Loucy (cell line): Measurements from ENCODE around the gene EXOC3L2.

Source experiments
- H2AFZ ChIP-seq: fragments of 200-600 bp; sonication (generic); 2 replicates; pipeline ENCODE4 v1.6.0; 2016; ENCODE audit warnings: antibody characterized with exemption, mild to moderate bottlenecking, low read length, moderate library complexity
- H3F3A ChIP-seq: fragments of 200-600 bp; 2 replicates; pipeline ENCODE4 v1.6.0; 2016; ENCODE audit warnings: antibody characterized with exemption, low read depth, mild to moderate bottlenecking
- H3K27me3 ChIP-seq: fragments of 200-600 bp; sonication (generic); 2 replicates; pipeline ENCODE4 v1.6.1; 2014; ENCODE audit warnings: low read length, mild to moderate bottlenecking; ENCODE audit not compliant: insufficient read depth, poor library complexity, severe bottlenecking
- H3K36me3 ChIP-seq: fragments of 200-600 bp; sonication (generic); 2 replicates; pipeline ENCODE4 v1.6.1; 2016; ENCODE audit warnings: low read length; ENCODE audit not compliant: insufficient read depth
- H3K4me1 ChIP-seq: fragments of 200-600 bp; sonication (generic); 2 replicates; pipeline ENCODE4 v1.5.1; 2014; ENCODE audit warnings: low read length, mild to moderate bottlenecking; ENCODE audit not compliant: insufficient read depth, poor library complexity, severe bottlenecking
- H3K4me2 ChIP-seq: fragments of 200-600 bp; sonication (generic); 2 replicates; pipeline ENCODE4 v1.6.0; 2014; ENCODE audit warnings: antibody characterized with exemption, low read length, low read depth, mild to moderate bottlenecking; ENCODE audit not compliant: poor library complexity, severe bottlenecking
- H3K4me3 ChIP-seq: fragments of 200-600 bp; sonication (generic); 2 replicates; pipeline ENCODE4 v1.5.1; 2014; ENCODE audit warnings: low read length, mild to moderate bottlenecking, mixed read lengths; ENCODE audit not compliant: poor library complexity, severe bottlenecking
- H3K79me2 ChIP-seq: fragments of 200-600 bp; sonication (generic); 2 replicates; pipeline ENCODE4 v1.6.1; 2014; ENCODE audit warnings: low read length; ENCODE audit not compliant: insufficient read depth
- H3K9ac ChIP-seq: fragments of 200-600 bp; sonication (generic); 2 replicates; pipeline ENCODE4 v1.6.0; 2014; ENCODE audit warnings: mild to moderate bottlenecking, low read depth, low read length, moderate library complexity; ENCODE audit not compliant: poor library complexity, severe bottlenecking
- H3K9me2 ChIP-seq: fragments of 200-600 bp; sonication (generic); replicated peaks from 2 replicates; pipeline ENCODE4 v1.6.1; 2016; ENCODE audit warnings: low read depth, low read length, mixed read lengths
- H3K9me3 ChIP-seq: fragments of 200-600 bp; sonication (generic); 2 replicates; pipeline ENCODE4 v1.6.1; 2014; ENCODE audit warnings: mild to moderate bottlenecking, antibody characterized with exemption, low read length, low read depth; ENCODE audit not compliant: insufficient read depth
- H4K20me1 ChIP-seq: fragments of 200-600 bp; sonication (generic); 2 replicates; pipeline ENCODE4 v1.6.0; 2014; ENCODE audit warnings: antibody characterized with exemption, low read length, mild to moderate bottlenecking; ENCODE audit not compliant: insufficient read depth, poor library complexity, severe bottlenecking
- EZH2phosphoT487 ChIP-seq: fragments of 200-600 bp; IDR thresholded peaks from 2 replicates; pipeline ENCODE4 v1.6.1; 2018; ENCODE audit warnings: antibody characterized with exemption, mild to moderate bottlenecking, moderate library complexity, borderline replicate concordance
- TF ChIP-seq, protein P1 (sequence below): fragments of 200-600 bp; sonication (generic); conservative IDR thresholded peaks from 2 replicates; pipeline ENCODE4 v1.5.1; 2014; ENCODE audit warnings: mild to moderate bottlenecking, antibody characterized with exemption, low read length

The EXOC3L2 gene

DNA sequence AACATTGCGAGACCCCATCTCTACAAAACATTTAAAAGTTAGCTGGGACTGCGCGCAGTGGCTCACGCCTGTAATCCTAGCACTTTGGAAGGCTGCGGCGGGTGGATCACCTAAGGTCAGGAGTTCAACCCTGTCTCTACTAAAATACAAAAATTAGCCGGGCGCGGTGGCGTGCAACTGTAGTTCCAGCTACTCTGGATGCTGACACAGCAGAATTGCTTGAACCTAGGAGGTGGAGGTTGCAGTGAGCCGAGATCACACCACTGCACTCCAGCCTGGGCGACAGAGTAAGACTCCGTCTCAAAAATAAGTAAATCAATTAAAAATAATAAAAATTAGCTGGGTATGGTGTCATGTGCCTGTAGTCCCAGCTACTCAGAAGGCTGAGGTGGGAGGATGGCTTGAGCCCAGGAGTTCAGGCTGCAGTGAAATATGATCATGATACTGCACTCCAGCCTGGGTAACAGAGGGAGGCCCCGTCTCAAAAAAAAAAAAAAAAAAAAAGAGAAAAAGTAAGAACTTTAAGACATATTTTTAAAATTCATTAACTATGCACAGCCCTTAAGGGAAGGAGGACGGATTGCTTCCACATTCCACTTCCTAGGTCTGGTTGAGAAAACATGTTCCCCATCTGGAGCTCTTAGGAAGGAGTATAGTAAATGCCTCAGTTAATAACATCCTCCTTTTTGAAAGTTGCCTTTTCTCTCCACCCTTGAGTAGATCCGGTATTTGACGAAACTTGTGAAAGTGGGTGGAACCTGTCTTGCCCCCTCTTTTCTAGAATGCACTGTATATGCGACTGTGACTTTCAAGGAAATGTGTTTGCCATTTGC lies 26.1 kb downstream of the EXOC3L2 start:
- H3K4me2 ChIP-seq: no peak overlapping the region
- H3K27me3 ChIP-seq: no peaks in the 10 kb centered on the region

DNA sequence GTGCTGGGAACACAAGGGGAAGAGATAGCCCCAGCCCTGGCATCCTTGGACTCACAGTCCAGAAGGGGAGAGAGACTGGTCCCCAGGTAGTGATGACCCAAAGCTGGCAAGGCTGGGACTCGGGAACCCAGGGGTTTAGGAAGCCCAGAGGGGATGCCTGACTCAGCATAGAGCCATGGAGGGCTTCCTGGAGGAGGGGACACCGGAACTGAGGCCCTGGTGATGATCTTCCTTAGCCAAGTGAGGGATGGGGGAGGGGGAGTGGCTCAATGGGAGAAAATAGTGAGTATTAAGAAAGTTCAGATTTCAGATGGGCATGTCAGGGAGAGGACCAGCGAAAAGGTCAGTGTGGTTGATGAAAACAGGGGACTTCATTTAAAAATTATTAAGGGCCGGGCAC lies 26.8 kb downstream of the EXOC3L2 start:
- Histone ChIP-seq H3K9me3 (no peaks in the 10 kb centered on the region), H3K9ac (no peak overlapping the region), H3F3A (no peaks in the 10 kb centered on the region), H3K4me1 (no peaks in the 10 kb centered on the region), H4K20me1 (no peaks in the 10 kb centered on the region), H3K4me3 (no peak overlapping the region), H2AFZ (no peak overlapping the region), H3K9me2 (no peaks in the 10 kb centered on the region), H3K27me3 (no peaks in the 10 kb centered on the region), H3K36me3 (no peaks in the 10 kb centered on the region), H3K4me2 (no peak overlapping the region), H3K79me2 (no peaks in the 10 kb centered on the region)
- no peak for TF ChIP-seq EZH2phosphoT487
- TF ChIP-seq, protein P1, sequence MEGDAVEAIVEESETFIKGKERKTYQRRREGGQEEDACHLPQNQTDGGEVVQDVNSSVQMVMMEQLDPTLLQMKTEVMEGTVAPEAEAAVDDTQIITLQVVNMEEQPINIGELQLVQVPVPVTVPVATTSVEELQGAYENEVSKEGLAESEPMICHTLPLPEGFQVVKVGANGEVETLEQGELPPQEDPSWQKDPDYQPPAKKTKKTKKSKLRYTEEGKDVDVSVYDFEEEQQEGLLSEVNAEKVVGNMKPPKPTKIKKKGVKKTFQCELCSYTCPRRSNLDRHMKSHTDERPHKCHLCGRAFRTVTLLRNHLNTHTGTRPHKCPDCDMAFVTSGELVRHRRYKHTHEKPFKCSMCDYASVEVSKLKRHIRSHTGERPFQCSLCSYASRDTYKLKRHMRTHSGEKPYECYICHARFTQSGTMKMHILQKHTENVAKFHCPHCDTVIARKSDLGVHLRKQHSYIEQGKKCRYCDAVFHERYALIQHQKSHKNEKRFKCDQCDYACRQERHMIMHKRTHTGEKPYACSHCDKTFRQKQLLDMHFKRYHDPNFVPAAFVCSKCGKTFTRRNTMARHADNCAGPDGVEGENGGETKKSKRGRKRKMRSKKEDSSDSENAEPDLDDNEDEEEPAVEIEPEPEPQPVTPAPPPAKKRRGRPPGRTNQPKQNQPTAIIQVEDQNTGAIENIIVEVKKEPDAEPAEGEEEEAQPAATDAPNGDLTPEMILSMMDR: no peak

More for the DNA sequence above, 26.1 kb downstream of the EXOC3L2 start:
- TF ChIP-seq, protein P1: no peak
- no peak for TF ChIP-seq EZH2phosphoT487
- Histone ChIP-seq H3K9me2 (no peaks in the 10 kb centered on the region), H2AFZ (no peak overlapping the region), H3F3A (no peaks in the 10 kb centered on the region), H3K4me1 (no peaks in the 10 kb centered on the region), H4K20me1 (no peaks in the 10 kb centered on the region), H3K79me2 (no peaks in the 10 kb centered on the region), H3K36me3 (no peaks in the 10 kb centered on the region), H3K9ac (no peak overlapping the region), H3K9me3 (no peaks in the 10 kb centered on the region), H3K4me3 (no peak overlapping the region)

DNA sequence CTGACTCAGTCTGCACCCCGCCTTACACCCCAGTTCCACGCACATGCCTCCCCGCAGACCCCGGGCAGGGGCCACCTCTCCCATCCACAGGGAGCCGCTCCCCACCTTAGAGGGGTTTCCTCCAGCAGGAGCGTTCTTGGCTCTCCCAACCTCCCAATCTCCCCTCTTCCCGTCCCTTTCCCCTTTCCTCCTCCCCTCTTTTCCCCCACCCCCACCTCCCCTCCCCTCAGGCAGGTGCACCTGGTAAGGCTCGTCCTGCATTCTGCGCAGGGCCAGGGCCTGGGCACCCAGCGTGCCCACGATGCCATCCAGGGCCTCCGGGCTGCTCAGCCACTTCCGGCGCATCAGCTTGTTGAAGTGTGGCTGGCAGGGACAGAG lies 27.3 kb downstream of the EXOC3L2 start:
- no peaks in the 10 kb centered on the region for H4K20me1 ChIP-seq
- H3K27me3 ChIP-seq: no peaks in the 10 kb centered on the region
- H3K79me2 ChIP-seq: no peaks in the 10 kb centered on the region
- no peak overlapping the region for H3K4me3 ChIP-seq
- no peaks in the 10 kb centered on the region for H3F3A ChIP-seq
- H3K4me2 ChIP-seq: no peak overlapping the region
- H3K9me2 ChIP-seq: no peaks in the 10 kb centered on the region
- no peaks in the 10 kb centered on the region for H3K9me3 ChIP-seq
- TF ChIP-seq EZH2phosphoT487: no peak
- TF ChIP-seq, protein P1: no peak
- no peak overlapping the region for H3K9ac ChIP-seq
- H2AFZ ChIP-seq: no peak overlapping the region
- no peaks in the 10 kb centered on the region for H3K4me1 ChIP-seq
- no peaks in the 10 kb centered on the region for H3K36me3 ChIP-seq
